NCI-H1417 (cell line): ENCODE measurements around the gene FILIP1L.

Experiments used
- DNase-seq, 3 experiments: peaks; one replicate each; lab custom pipeline; 2025; lab: John Stamatoyannopoulos, UW

The FILIP1L gene

DNA sequence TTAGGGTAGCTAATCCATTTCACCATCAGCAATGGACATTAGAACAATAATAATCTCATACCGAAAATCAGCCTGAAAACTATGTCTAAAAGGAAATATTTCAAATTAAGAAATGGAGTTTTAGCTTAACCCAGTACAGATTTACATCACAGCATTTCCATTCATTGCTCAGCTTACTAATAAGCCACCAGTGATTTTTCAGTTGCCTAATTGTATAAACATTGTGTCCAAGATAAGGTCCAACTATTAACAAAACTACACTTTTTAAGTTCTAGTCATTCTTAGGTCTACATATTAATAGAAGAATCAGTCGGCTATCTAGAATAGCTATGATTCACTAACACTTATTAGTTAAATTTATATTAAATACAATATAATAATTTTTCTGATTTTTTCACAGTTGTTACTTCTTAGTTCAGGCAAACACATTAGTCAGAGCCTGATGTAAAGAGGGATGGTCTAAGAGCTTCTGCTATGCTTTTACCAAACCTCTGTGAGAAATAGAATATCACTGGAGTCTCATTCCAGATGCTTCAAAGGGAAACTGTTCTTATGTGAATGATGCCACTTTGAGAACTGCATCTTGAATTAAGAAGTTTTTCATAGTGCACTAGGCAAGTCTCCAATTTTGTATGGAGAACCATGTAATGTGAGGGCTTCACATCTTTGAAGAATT, 222.6 kb downstream of the FILIP1L start:
- DNase-seq: no peak

DNA sequence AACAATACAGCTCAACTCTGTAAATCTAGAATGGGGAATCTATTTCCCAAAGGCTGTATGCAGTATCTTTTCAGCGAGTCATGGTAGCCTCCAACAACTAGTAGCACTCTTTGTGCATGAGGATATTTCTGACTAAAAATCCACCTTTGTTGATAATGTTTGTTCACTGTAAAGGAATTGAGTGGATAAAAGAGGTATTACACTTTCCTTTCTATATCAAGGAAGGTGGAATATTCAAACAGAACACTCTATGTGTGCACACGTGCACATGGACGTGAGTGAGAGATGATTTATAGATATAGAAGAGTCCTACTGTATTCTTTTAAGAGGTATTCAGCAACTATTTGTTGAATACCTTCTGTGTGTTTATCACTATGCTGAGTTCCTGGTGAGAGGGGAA, 228.4 kb downstream of the FILIP1L start:
- DNase-seq: no peak

DNA sequence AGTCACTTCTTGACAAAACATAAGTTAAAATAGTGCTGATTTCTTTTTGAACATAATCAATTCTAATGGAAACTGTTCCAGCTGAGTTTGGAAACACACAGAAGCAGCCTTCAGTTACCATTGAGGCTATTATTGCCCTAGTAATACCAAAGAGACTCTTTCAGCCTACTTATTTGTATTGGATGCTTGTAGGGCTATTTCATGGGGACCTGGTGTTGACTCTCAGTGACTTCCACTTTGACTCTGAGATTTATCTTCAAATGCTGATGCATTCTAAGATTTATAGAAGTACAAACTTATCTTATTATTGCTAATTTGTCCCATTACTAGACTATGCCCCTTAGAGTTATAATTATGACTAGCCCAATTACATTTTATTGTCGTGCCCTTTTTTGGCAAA, 229.2 kb downstream of the FILIP1L start:
- no peak for DNase-seq

DNA sequence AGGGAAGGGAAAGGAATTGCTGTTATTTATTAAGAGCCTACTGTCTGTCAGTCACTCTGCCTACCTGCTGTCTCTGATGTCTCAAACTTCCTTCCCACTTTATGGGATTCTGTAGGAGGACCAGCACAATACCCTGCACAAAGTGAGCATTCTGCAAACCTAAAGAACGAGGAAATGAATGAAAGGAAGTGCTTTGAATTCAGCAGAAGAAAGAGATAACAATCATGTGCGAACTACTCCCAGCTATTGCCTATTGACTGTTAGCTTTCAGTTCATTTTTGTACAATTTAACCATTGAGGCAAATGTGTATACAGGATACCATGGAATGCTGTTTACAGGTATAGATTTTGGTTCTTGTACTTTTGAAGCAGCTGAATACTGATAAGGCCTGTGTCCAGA, 229.8 kb downstream of the FILIP1L start:
- no peak for DNase-seq

DNA sequence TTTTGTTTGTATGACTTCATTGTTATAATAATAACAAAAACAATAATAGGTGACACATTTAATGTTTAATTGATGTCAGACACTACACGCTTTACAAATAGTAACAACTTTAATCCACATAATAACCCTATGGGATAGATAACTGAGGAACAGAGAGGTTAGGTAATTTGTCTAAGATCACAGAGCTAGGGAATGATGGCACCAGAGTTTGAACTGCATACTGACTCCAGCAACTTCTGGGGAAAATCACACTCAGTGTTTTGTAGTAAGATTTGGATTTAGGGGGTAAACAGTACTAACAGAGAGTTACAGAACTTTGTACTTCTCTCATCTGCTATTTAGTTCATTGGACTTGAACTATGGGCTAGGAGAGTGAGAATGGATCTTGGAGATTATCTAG, 230.6 kb downstream of the FILIP1L start:
- no peak for DNase-seq

DNA sequence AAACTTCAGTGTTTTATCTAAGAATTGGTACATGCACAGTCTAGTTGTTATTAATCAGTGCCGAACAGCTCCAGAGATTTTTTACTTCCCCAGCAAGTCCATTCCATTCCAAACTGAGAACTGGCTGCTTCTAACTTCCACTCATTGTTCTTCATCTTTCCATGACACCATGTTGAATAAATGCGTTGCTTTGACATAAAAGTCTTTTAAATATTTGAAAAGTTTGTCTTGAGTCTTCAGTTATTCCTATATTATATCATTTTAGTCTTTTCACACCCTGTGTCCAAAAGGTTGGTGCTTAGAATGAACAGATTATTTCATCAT, 231.2 kb downstream of the FILIP1L start:
- no peak for DNase-seq

DNA sequence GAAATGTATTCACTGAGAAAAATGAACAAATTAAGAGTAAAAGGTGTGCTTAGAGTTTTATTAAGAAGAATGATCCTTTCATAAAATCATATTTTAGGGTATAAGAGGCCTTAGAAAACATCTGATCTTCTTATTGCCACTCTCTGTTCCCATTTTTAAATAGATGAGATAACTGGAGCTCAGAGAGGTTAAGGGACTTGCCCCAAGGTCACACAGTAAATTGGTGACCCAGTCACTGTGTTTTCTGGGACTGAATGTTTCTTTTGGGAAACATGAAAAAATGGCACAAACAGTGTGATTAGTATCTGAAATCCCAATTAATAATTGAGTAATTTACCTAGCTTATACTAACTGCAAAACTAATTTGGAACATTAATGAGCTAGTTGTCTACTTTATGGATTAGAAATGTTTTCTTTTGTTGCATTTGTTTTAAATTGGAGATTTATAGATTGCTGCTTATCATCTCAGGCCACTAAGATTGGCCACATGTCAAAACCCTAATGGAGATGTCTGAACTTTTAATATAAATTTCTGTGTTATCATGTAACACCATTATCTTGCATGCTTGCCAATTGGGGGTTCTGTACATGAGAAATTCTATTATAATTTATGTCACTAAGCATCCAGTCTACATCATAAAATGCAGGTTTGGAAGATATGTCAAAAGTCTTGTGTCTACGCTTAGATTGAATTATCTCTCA, 231.7 kb downstream of the FILIP1L start:
- no peak for DNase-seq

DNA sequence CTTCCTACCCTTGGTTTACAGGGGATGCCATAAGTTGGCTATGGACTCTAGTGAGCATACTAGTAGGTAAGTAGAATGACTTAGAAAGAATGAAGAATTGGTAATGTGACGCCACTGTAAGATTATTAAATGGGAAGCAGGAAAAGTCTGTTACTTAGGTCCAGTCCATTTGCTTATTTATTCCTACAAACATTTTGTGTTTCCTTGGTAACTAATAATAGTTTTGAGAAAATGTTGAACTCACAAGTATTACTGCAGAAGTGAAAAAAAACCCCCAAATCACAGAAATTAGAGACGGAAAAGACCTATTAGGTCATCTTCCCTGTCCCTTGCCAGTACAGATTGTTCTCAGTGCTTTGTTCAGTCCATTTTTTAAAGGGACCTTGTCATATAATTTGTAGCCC, 233.2 kb downstream of the FILIP1L start:
- no peak for DNase-seq

DNA sequence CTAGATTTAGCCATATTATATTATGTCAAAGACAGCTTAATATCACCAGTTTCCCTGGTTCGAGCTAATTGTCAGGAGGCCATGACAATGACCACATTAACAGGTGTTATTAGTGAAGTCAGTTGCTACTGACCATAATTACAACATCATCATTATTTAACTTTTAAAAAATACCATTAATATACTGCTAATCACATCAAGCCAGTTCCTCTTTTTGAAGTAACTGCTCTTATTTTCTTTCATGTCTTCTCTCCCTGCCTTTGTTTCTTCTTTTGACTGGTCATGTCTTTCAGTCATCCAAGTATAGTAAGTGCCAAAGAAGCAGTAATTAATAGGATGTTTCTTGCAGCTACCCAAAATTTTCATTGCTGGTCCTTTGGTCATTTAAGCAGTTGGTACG, 235.0 kb downstream of the FILIP1L start:
- DNase-seq: no peak

DNA sequence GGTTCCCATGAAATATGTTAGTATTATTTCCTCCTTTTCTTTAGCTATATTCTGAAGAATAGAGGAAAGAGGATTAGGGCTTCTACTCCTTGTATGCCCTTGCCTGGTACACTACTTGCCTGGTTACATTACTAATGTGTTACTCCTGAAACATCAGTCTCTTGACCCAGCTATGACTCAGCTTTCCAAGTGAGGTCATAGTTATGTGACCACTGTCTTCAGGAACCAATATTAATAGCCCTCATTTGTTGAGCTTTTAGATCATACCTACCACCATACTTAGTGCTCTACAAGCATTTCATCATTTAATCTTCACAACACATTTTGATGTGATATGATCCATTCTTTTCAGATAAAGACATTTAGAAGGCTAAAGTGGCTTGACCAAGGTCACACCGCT, 236.3 kb downstream of the FILIP1L start:
- no peak for DNase-seq

DNA sequence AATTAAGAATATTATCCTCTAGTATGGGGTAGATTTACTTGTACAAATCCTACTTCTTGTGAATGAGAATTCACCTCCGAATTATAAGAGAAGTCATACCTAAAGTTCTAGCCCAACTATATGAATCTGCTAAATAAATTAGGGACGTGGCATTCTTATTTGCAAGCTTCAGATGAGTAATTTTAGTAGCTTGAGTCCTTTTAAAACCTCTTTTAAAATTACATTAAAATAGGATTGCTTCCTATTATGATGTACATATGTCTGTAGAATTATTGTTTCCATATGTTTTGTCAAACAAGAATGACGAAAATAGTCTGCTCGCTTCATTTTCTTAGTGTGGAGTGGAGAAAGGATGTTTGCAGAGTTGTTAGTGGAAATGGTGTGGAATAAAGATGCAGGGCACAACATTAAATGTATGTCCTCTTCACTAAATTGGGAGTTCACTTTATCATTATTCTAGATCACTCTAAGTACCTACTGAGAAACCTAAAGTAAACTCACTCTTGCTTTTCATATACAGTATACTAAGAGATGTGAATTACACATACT, 237.2 kb downstream of the FILIP1L start:
- no peak for DNase-seq

DNA sequence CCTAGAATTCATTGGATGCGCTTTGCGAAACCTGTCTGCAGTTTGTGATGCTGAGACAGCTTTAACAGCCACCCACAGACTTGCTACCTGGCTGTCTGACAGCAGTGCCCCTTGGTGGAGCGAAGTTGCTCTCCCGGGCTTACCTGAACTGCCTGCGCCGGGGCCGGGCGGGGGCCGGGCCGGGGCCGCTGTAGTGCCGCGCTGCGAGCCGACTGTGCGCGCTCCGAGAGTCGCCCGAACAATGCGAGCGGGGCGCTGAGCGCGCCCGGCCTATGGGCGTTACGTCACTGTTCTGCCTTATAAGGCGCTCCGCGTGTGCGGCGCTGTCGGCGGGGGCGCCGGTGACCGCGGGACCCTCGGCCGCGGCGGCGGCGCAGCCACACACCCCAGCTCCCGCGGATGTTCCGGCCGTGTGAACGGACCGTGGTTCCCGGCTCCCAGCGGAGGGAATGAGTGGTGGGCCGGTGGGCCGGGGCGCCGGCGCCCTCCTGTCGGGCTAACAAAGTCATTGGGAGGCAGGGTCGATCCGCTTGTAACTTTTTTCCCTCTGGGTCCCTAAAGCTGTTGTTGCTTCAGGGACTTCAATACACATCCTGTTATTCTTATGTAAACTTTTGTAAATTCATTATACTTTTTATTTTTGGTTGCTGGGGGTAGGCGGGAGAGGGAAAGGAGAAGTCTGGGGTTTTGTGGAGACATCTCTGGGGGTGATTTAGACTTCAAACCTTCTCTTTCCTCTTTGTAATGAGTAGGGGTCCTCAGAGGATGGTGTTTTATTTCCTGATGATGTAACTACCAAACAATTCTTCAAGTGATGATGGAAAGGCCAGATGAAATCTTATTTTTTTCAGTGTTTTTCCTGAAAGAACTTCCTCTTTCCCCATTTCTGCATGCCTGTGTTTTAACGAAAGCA, 238.1 kb downstream of the FILIP1L start:
- DNase-seq: no peak

DNA sequence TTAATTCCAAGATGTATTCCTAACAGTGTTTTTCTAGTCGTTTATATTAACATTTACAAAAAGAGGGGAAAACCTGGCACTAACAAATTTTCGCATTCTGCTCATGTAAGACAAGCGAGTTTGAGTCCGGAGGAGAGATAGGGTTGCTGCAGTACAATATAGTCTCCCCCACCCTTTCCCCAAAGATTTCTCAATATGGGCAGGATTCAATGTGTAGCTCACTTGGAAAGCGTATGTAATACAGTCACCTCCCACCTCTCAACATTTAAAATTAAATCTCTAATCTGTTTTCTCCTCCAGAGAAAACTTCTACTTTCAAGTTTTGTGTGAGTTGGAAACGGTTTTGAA, 238.7 kb downstream of the FILIP1L start:
- DNase-seq: no peak

DNA sequence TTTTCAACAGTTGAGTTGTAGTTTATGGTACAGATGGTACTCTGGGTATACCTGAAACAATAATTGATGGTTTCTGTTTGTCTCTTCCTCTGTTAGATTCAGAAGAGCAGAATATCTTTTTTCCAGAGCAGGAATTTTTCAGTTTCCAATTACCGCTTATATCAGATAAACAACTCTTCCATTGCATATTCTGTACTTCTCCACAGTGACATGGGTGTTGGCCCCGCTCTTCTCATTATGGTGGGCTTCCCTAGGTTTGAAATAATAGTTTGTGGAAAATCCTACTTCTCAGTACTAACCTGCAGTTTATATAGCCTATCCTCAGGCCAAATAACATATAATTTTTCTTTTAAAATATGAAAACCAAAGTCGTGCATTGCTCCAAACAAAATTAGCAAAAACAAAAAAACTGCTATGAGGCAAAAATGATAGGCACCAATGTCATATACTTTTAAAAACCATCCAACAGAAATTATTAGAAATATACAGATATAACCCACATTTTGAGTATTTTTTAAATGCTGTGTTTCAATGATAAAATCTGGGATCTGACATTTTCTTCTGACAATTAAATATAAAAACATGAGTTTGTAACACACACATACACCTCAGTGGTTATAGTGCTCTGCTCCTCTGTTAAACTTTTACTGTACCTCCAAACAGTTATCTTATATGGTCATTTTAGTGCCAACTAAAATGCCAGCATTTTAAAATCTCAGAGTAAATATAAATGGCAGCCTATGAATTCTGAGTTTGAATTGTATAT, 239.9 kb downstream of the FILIP1L start:
- DNase-seq: no peak

DNA sequence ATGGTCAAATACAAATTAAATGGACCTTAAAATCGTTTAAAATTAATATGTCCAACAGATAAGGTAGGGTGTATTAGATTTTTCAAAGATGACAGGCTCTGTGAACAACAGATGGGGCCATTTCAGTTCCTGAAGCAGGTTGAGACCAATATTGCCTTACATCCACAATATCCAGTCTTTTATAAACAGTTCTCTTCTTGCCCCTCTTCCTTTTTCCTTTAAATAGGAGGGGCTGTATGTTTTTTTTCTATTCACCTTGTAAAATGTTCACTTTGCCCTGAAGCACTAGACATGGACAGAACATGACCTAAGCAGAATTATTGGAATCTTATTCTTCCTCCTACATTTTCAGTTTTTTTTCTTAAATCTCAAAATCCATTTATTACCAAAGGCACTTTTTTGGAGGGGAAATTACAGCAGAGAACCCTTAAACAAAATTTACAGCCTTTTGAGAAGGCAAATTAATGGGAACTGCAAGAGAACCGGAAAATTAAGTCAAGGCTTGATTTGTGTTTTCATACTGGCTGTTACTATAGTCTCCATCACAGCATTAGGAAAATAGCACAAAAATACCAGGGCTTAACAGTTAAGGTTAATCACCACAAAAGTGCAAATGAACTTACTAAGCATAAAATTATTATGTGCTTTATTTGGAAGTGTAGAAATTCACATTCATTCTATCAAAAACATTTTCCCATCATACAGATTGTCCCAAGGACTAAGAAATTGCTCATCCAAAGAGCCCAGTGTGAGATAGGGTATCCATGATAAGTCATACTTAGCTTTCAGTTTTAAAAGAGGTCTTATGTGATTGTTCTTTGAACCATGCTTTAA, 240.8 kb downstream of the FILIP1L start:
- no peak for DNase-seq

DNA sequence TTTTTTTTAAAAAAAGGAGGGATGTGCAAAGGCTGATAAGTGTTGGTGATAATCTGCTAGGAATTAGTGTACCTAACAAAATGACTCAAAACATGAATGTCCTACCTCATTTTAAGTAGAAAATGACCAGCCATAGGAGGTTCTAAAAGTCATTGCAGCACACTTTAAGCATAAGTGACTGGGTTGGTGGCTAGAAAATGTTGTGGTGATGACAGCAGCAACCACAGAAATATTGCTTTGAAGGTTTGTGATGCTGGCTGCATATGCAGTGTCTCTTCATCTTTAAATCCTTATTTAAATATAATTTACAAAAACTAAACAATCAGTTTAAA, 241.4 kb downstream of the FILIP1L start:
- no peak for DNase-seq

DNA sequence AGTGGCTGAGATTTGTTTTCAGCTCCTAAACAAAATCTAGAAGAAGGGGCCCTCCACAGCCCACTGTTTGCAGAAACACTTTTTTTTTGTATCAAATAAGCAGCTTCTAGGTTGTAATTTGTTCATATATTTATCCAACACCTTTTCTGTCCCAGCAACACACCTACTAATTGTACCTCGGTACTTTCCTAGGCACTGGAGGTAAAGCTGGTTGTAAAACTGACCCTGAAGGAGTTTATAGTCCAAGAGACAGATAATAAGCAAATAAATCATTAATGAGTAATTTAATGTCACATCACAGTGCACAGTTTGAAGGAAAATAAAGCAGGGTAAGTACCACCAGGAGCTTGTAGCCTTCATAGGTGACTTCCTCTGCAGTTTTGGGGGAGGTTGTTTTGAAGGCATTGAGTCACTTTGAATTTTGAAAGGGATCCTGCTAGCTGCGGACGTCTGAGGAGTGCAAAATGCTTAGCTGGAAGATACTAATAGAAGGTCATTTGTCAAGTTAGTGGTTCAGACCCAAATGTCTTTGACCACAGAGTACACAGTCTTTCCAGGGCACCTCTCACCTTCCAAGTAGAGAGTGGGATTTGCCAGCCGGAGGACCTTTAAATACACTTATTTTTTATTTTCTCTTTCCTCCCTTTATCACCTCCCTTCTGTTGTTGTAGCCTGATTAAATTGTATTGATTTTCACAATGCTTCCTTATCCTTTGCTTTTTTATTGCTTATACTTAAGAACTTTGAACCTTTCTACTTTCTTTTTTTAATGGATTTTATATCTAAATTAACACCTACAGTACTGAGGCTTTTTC, 242.9 kb downstream of the FILIP1L start:
- no peak for DNase-seq

DNA sequence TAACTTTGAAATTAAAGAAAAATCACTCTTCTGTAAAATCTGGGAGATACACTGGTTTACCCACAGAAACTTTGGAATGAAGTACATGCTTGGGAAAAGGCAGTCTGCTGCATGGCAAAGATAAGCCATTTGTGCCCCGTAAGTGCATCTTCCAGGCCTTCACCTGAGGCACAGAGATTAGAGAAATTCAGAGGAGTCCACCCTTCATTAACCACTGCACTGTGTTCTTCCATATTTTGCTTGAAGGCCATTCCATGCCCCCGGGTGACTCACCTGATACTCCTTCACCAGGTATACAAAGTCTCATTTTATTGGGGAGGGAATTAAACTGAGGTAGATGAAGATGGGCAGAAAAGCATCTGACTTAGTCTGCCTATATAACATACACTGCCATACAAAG, 243.6 kb downstream of the FILIP1L start:
- no peak for DNase-seq

DNA sequence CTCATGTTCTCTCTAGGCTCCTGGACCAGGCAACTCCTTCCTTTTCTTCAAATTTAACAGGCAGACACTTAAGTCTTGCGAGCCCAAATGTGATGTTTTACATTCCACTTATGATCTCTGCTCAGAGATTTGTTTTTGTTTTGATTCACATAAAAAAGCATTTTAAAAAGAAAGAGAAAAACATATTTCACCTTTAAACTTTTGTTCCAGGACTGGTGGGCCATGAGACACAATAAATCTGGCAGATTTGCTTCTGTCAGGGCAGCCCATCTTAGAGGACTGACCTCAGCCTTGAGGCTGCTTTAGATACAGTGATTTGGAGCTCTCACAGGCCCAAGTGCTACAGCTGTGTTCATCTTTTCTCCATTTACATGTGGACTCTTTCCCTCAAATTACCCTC, 244.7 kb downstream of the FILIP1L start:
- DNase-seq: no peak

DNA sequence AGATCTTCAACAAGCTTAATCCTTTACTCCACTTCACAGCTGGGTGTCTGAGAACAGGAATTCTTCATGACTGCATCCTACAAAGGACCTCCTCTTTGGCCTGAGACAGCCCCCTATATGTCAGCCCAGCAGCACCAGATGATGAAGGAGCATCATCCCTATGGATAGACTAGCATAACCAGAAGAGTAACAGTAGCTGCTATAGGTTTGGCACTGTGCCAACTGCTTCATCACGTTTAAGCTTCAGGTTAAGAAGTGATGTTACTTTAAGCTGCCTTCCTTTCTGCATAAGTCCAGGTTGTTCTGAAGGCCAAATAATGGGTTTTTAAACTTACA, 246.0 kb downstream of the FILIP1L start:
- DNase-seq: peak in 2 of 3 experiments; percentile 17 to 46
